GM23248 (cell line): ENCODE measurements around the gene MB.

Source experiments
- EZH2 ChIP-seq: fragments of 200-600 bp; sonication (generic); IDR thresholded peaks from 2 replicates; pipeline ENCODE4 v1.6.1; 2018; ENCODE audit warnings: antibody characterized with exemption, mild to moderate bottlenecking; ENCODE audit not compliant: insufficient read depth, poor library complexity, severe bottlenecking
- EZH2phosphoT487 ChIP-seq: fragments of 200-600 bp; sonication (generic); IDR thresholded peaks from 2 replicates; pipeline ENCODE4 v1.6.1; 2018; ENCODE audit warnings: antibody characterized with exemption, moderate library complexity, mild to moderate bottlenecking, low read depth; ENCODE audit not compliant: insufficient read depth

- TF ChIP-seq EZH2 (no peak), EZH2phosphoT487 (no peak)
Measured at GRCh38 chr22:35620624-35621251, 3.6 kb upstream of the MB start.
